H1 (cell line): ENCODE measurements around the gene ZNF785. TPM values are rescaled to one million over a fixed set of nuclear protein-coding genes. Genes with fewer than 3 reads are reported as not detected.
"Not testable (repeated sequence)": the region's sequence is repeated elsewhere in the genome, so short reads cannot be mapped to it uniquely, and the experiment has no call there.

Source experiments
- CTCF ChIA-PET: fragments of 300-600 bp; sonication (Branson Sonifier 250); formaldehyde crosslinking; loops from one replicate; lab custom pipeline; 2021; ENCODE audit not compliant: partially characterized antibody; lab: Charles Lee
- POLR2A ChIA-PET: fragments of 300-600 bp; sonication (Branson Sonifier 250); formaldehyde crosslinking; loops from one replicate; lab custom pipeline; 2021; ENCODE audit warnings: inconsistent platforms; ENCODE audit not compliant: partially characterized antibody; lab: Charles Lee
- DNase-seq, 2 experiments: peaks; one replicate each; pipeline versions ENCODE4 v3.0.0 to v3.0.0-alpha.2; 2010 to 2022; ENCODE audit warnings: low spot score in 2 of 2, low read depth in 1 of 2, mixed read lengths in 1 of 2
- FAIRE-seq: peaks from 2 replicates; lab custom pipeline; 2011; peaks lifted over from hg19 to GRCh38; lab: Jason Lieb, UNC
- H2AFZ ChIP-seq: 2 replicates; pipeline ENCODE4 v1.8.1; 2012; ENCODE audit warnings: low read length, inconsistent platforms
- H2AK5ac ChIP-seq: 2 replicates; pipeline ENCODE4 v1.6.1; 2013; ENCODE audit warnings: low read depth, low read length
- H2BK120ac ChIP-seq: replicated peaks from 2 replicates; pipeline ENCODE3; 2013; ENCODE audit warnings: low read depth, low read length, inconsistent platforms
- H2BK12ac ChIP-seq: 2 replicates; pipeline ENCODE4 v1.6.1; 2013; ENCODE audit warnings: low read depth, low read length
- H2BK15ac ChIP-seq: 2 replicates; pipeline ENCODE4 v1.6.1; 2013; ENCODE audit warnings: low read length
- H2BK20ac ChIP-seq: 2 replicates; pipeline ENCODE4 v1.6.1; 2013; ENCODE audit warnings: low read length
- H2BK5ac ChIP-seq: 2 replicates; pipeline ENCODE4 v1.6.1; 2013; ENCODE audit warnings: low read depth, low read length
- H3K14ac ChIP-seq: 2 replicates; pipeline ENCODE4 v1.6.1; 2013; ENCODE audit warnings: inconsistent platforms; ENCODE audit not compliant: insufficient read length
- H3K18ac ChIP-seq: 2 replicates; pipeline ENCODE4 v1.6.1; 2013; ENCODE audit warnings: low read length; ENCODE audit errors: extremely low read depth
- H3K23ac ChIP-seq: 2 replicates; pipeline ENCODE4 v1.6.1; 2013; ENCODE audit warnings: inconsistent platforms; ENCODE audit not compliant: insufficient read length
- H3K23me2 ChIP-seq: 2 replicates; pipeline ENCODE4 v1.6.1; 2013; ENCODE audit warnings: low read depth, low read length
- H3K27ac ChIP-seq: 2 replicates; pipeline ENCODE4 v1.6.1; 2011; ENCODE audit warnings: low read depth, low read length, inconsistent platforms
- H3K27me3 ChIP-seq, 4 experiments: replicated peaks in 1 of 4; 1 replicate in 1 of 4; 2 replicates in 3 of 4; pipeline versions ENCODE4 v1.6.1 to v1.8.1; 2011 to 2013; ENCODE audit warnings: low read length in 3 of 4, mild to moderate bottlenecking in 3 of 4, inconsistent platforms in 2 of 4, mixed read lengths in 2 of 4, moderate library complexity in 1 of 4; ENCODE audit not compliant: control insufficient read depth in 3 of 4, insufficient read depth in 3 of 4; ENCODE audit errors: extremely low read depth in 1 of 4
- H3K36me3 ChIP-seq, 4 experiments: 2 replicates each; pipeline versions ENCODE4 v1.6.1 to v1.8.1; 2011 to 2013; ENCODE audit warnings: mild to moderate bottlenecking in 4 of 4, low read length in 3 of 4, moderate library complexity in 2 of 4, control low read depth in 1 of 4, inconsistent platforms in 1 of 4; ENCODE audit not compliant: insufficient read depth in 4 of 4, control insufficient read depth in 2 of 4
- H3K4ac ChIP-seq: replicated peaks from 2 replicates; pipeline ENCODE3; 2013; ENCODE audit warnings: low read length, low read depth, mixed read lengths, inconsistent platforms; ENCODE audit not compliant: insufficient read length
- H3K4me1 ChIP-seq, 4 experiments: replicated peaks in 1 of 4; 1 replicate in 1 of 4; 2 replicates in 3 of 4; pipeline versions ENCODE4 v1.6.1 to v1.8.1; 2011 to 2013; ENCODE audit warnings: low read length in 3 of 4, inconsistent platforms in 2 of 4, mixed read lengths in 1 of 4; ENCODE audit not compliant: insufficient read depth in 4 of 4, control insufficient read depth in 3 of 4
- H3K4me2 ChIP-seq, 2 experiments: 2 replicates each; pipeline versions ENCODE4 v1.6.1 to v1.8.1; 2011 to 2013; ENCODE audit warnings: low read depth in 2 of 2, low read length in 2 of 2, control low read depth in 1 of 2, inconsistent platforms in 1 of 2, mild to moderate bottlenecking in 1 of 2; ENCODE audit not compliant: insufficient read depth in 1 of 2
- H3K4me3 ChIP-seq, 4 experiments: fragments of 200-600, 300-600 bp in 1 of 4; sonication (generic), shearing (Covaris generic), sonication (Bioruptor Twin) in 1 of 4; 2 replicates each; pipeline versions ENCODE4 v1.5.1 to v1.8.1; 2011 to 2016; ENCODE audit warnings: low read length in 4 of 4, low read depth in 3 of 4, control low read depth in 2 of 4, inconsistent platforms in 2 of 4, mild to moderate bottlenecking in 2 of 4, mixed read lengths in 1 of 4, moderate library complexity in 1 of 4; ENCODE audit not compliant: insufficient read depth in 2 of 4; ENCODE audit errors: extremely low read depth in 1 of 4
- H3K56ac ChIP-seq: replicated peaks from 2 replicates; pipeline ENCODE3; 2013; ENCODE audit warnings: low read depth, mild to moderate bottlenecking, mixed read lengths, low read length, inconsistent platforms; ENCODE audit not compliant: insufficient read length
- H3K79me1 ChIP-seq: 2 replicates; pipeline ENCODE4 v1.6.1; 2013; ENCODE audit warnings: low read depth, low read length, control low read depth
- H3K79me2 ChIP-seq, 2 experiments: 2 replicates each; pipeline versions ENCODE4 v1.6.1 to v1.8.1; 2012 to 2013; ENCODE audit warnings: low read length in 2 of 2, mild to moderate bottlenecking in 2 of 2, inconsistent platforms in 1 of 2; ENCODE audit not compliant: insufficient read depth in 2 of 2, control insufficient read depth in 1 of 2
- H3K9ac ChIP-seq, 4 experiments: replicated peaks in 1 of 4; 1 replicate in 1 of 4; 2 replicates in 3 of 4; pipeline versions ENCODE4 v1.6.1 to v1.8.1; 2011 to 2013; ENCODE audit warnings: low read depth in 3 of 4, low read length in 3 of 4, control low read depth in 2 of 4, mild to moderate bottlenecking in 2 of 4, moderate library complexity in 2 of 4, inconsistent platforms in 1 of 4; ENCODE audit errors: extremely low read depth in 1 of 4
- H3K9me3 ChIP-seq, 2 experiments: 2 replicates each; pipeline versions ENCODE4 v1.6.1 to v1.8.1; 2012 to 2013; ENCODE audit warnings: mild to moderate bottlenecking in 2 of 2, moderate library complexity in 2 of 2, control low read depth in 1 of 2, inconsistent platforms in 1 of 2, low read depth in 1 of 2, low read length in 1 of 2, mixed read lengths in 1 of 2; ENCODE audit not compliant: insufficient read depth in 2 of 2
- H4K20me1 ChIP-seq, 2 experiments: replicated peaks in 1 of 2; 2 replicates each; pipeline versions ENCODE3 to v1.8.1; 2011 to 2013; ENCODE audit warnings: inconsistent platforms in 2 of 2, low read length in 2 of 2, mild to moderate bottlenecking in 1 of 2; ENCODE audit not compliant: insufficient read depth in 2 of 2, control insufficient read depth in 1 of 2
- H4K5ac ChIP-seq: 2 replicates; pipeline ENCODE4 v1.6.1; 2013; ENCODE audit warnings: low read length, low read depth, mixed read lengths, inconsistent platforms; ENCODE audit not compliant: insufficient read length
- H4K8ac ChIP-seq: 2 replicates; pipeline ENCODE4 v1.8.0; 2013; ENCODE audit warnings: mild to moderate bottlenecking, moderate library complexity, low read length, inconsistent platforms; ENCODE audit not compliant: insufficient read depth; ENCODE audit errors: extremely low read depth
- H4K91ac ChIP-seq: replicated peaks from 2 replicates; pipeline ENCODE3; 2013; ENCODE audit warnings: low read length, mixed read lengths, inconsistent platforms; ENCODE audit not compliant: insufficient read length
- WGBS, 2 experiments: shearing (Covaris generic) in 1 of 2; methylation state at CpG; one replicate each; pipeline versions ENCODE4 v1.1.6 to v1.1.7; 2013 to 2015; ENCODE audit warnings: low lambda C conversion rate in 2 of 2, mixed read lengths in 2 of 2, inconsistent platforms in 1 of 2, low coverage in 1 of 2, missing lambda C conversion rate in 1 of 2; ENCODE audit not compliant: insufficient replicate concordance in 2 of 2, insufficient coverage in 1 of 2, insufficient read length in 1 of 2; ENCODE audit errors: extremely low coverage in 1 of 2, missing lambda C conversion rate in 1 of 2; 5-methylcytosine and 5-hydroxymethylcytosine counted together
- polyA plus RNA-seq, 7 experiments: library from polyadenylated mRNA; depleted of rRNA in 3 of 7; stranded (reverse) in 5 of 7; unstranded in 2 of 7; fragments of >200 nt in 5 of 7; fragments of 200-250 nt in 2 of 7; gene quantifications; 1 replicate in 5 of 7; 2 replicates in 1 of 7; 4 replicates in 1 of 7; pipeline versions ENCODE4 v1.2.1 to v1.2.3, GENCODE V29; 2011 to 2013; ENCODE audit warnings: missing spikeins in 2 of 7, mixed read lengths in 2 of 7
- total RNA-seq: library from RNA; stranded (reverse); fragmentation: NEBNext Ultra II Directional; extraction: Animal tissue kit (Norgen Biotek cat#: 25700); gene quantifications from 2 replicates; pipeline ENCODE4 v1.2.1, GENCODE V29; 2021

Gene ZNF785
- total and polyA plus RNA-seq, 2 of the 8 experiments (the other 6 are each of a cell fraction or from before 2014, with no cell fraction given), result 8.6 to 12.9 TPM

- not testable (repeated sequence) for H2AFZ ChIP-seq, DNase-seq, H3K4ac ChIP-seq, H3K56ac ChIP-seq, H3K4me2 ChIP-seq, H3K23me2 ChIP-seq, H3K36me3 ChIP-seq, H3K79me2 ChIP-seq, H3K14ac ChIP-seq, H2BK120ac ChIP-seq, FAIRE-seq, H4K5ac ChIP-seq, H3K4me3 ChIP-seq, H2BK12ac ChIP-seq, H3K9me3 ChIP-seq, H3K27me3 ChIP-seq, H3K79me1 ChIP-seq, H3K9ac ChIP-seq, H2BK5ac ChIP-seq, H3K23ac ChIP-seq, H3K18ac ChIP-seq, H4K91ac ChIP-seq, H4K8ac ChIP-seq, H3K27ac ChIP-seq, H3K4me1 ChIP-seq, H2AK5ac ChIP-seq, H4K20me1 ChIP-seq, H2BK15ac ChIP-seq, H2BK20ac ChIP-seq
- WGBS, 2 experiments, result 80% methylated on average over 7 of the region's 7 CpGs; no CpG with 5 or more reads in 1 of the 2 experiments
- ChIA-PET POLR2A (interaction anchor here (0.6 kb wide), 1 partner anchor 254 kb away, joined by 3 read pairs; no protein-coding TSS in a partner anchor), CTCF (interaction anchor here (0.6 to 8.1 kb wide), 7 partner anchors 17 to 239 kb away, joined by 3 to 74 read pairs (median 4); no protein-coding TSS in a partner anchor)
These were observed 47.0 kb upstream of the ZNF785 start for GRCh38 chr16:30632454-30632853.
